GM10248 (cell line): Measurements from ENCODE around the gene YPEL5.
A peak's percentile ranks its signal among the peaks of the same experiment; 100 is the strongest.

Experiments used
- CTCF ChIA-PET: fragments of 300-600 bp; sonication (Branson Sonifier 250); formaldehyde crosslinking; extraction: SDS; loops from one replicate; lab custom pipeline; 2021; ENCODE audit warnings: antibody characterized with exemption; lab: Yijun Ruan, JAX
- POLR2A ChIA-PET: fragments of 350-650 bp; sonication (Branson Sonifier 250); formaldehyde crosslinking; extraction: SDS; loops from one replicate; lab custom pipeline; 2020; ENCODE audit warnings: antibody characterized with exemption; lab: Yijun Ruan, JAX
- DNase-seq: peaks from one replicate; pipeline ENCODE4 v3.0.0; 2012; ENCODE audit errors: extremely low spot score
- CTCF ChIP-seq: IDR thresholded peaks from 2 replicates; pipeline ENCODE4 v1.5.1; 2012; ENCODE audit warnings: mild to moderate bottlenecking, low read depth; ENCODE audit errors: extremely low read depth, missing control alignments, control extremely low read depth

The YPEL5 gene

GRCh38 chr2:30203156-30203555 lies 56.3 kb downstream of the YPEL5 start:
- TF ChIP-seq CTCF: no peak
- ChIA-PET CTCF (interaction anchor here (0.9 to 2.7 kb wide), 6 partner anchors 9 to 508 kb away, joined by 3 to 17 read pairs (median 7); no protein-coding TSS in a partner anchor), POLR2A (no interaction called here)
- DNase-seq: no peak

GRCh38 chr2:30204281-30204680 lies 57.5 kb downstream of the YPEL5 start:
- ChIA-PET POLR2A (no interaction called here), CTCF (interaction anchor here (0.9 to 2.7 kb wide), 8 partner anchors 8 to 507 kb away, joined by 3 to 17 read pairs (median 4); no protein-coding TSS in a partner anchor)
- TF ChIP-seq CTCF: no peak
- DNase-seq: no peak

GRCh38 chr2:30205456-30205855 lies 58.6 kb downstream of the YPEL5 start:
- DNase-seq: no peak
- CTCF ChIA-PET: interaction anchor here (1.0 to 5.5 kb wide), 7 partner anchors 20 to 506 kb away, joined by 3 to 82 read pairs (median 13); no protein-coding TSS in a partner anchor
- TF ChIP-seq CTCF: no peak
- POLR2A ChIA-PET: no interaction called here

- CTCF ChIA-PET: interaction anchor here (0.7 to 6.8 kb wide), 16 partner anchors 9 to 507 kb away, joined by 3 to 191 read pairs (median 5); no protein-coding TSS in a partner anchor
- POLR2A ChIA-PET: no interaction called here
- DNase-seq: no peak
- TF ChIP-seq CTCF: no peak
These were observed 59.9 kb downstream of the YPEL5 start for GRCh38 chr2:30206461-30207430.

GRCh38 chr2:30208453-30208852 lies 61.6 kb downstream of the YPEL5 start:
- peak; percentile 82 for TF ChIP-seq CTCF
- POLR2A ChIA-PET: no interaction called here
- DNase-seq: peak; percentile 46
- CTCF ChIA-PET: interaction anchor here (0.7 to 6.8 kb wide), 35 partner anchors 10 to 509 kb away, joined by 3 to 191 read pairs (median 4); partner anchors contain the start of gene LCLAT1

- POLR2A ChIA-PET: interaction anchor here (0.8 kb wide), 1 partner anchor 22 kb away, joined by 3 read pairs; the partner anchor contains the start of gene LBH
- TF ChIP-seq CTCF: no peak
- DNase-seq: no peak
These were observed 62.4 kb downstream of the YPEL5 start for GRCh38 chr2:30209227-30209626.

More at GRCh38 chr2:30209227-30209626, 62.4 kb downstream of the YPEL5 start:
- CTCF ChIA-PET: interaction anchor here (0.7 to 6.8 kb wide), 32 partner anchors 9 to 506 kb away, joined by 3 to 191 read pairs (median 4); partner anchors contain the start of genes LCLAT1 and YPEL5
